T47D (cell line): ENCODE data around the gene CACNA1I.

Source experiments
- DNase-seq, 2 experiments: peaks; one replicate each; pipeline versions ENCODE4 v3.0.0 to v3.0.0-alpha.2; 2011 to 2012; ENCODE audit warnings: low read depth in 1 of 2, low spot score in 1 of 2
- JUND ChIP-seq: IDR thresholded peaks from 2 replicates; pipeline ENCODE4 v1.6.1; 2012; ENCODE audit warnings: low read depth
- in situ Hi-C: cut with HindIII; loops from 2 replicates; pipeline ENCODE4 v1.10.0; 2016; ENCODE audit warnings: low sequenced_read_pairs, low pct_unique_long_range_greater_than_20kb

CACNA1I gene

GRCh38 chr22:39718921-39719475, 148.4 kb downstream of the CACNA1I start:
- TF ChIP-seq JUND = no peak
- in situ Hi-C loops = no loop called here
- DNase-seq = no peak

- in situ Hi-C loops = no loop called here
- peak in 1 of 2 experiments; percentile 8 for DNase-seq
- TF ChIP-seq JUND = no peak
Measured at GRCh38 chr22:39719559-39720450, 149.3 kb downstream of the CACNA1I start.

- DNase-seq = no peak
- in situ Hi-C loops = no loop called here
- TF ChIP-seq JUND = no peak
Measured at GRCh38 chr22:39721206-39722031, 150.9 kb downstream of the CACNA1I start.

- TF ChIP-seq JUND = no peak
- in situ Hi-C loops = no loop called here
- DNase-seq = no peak
Measured at GRCh38 chr22:39722032-39722325, 151.4 kb downstream of the CACNA1I start.

GRCh38 chr22:39722501-39722900, 151.9 kb downstream of the CACNA1I start:
- DNase-seq = no peak
- no peak for TF ChIP-seq JUND
- in situ Hi-C loops = no loop called here

GRCh38 chr22:39723463-39723862, 152.9 kb downstream of the CACNA1I start:
- DNase-seq = no peak
- in situ Hi-C loops = no loop called here
- TF ChIP-seq JUND = no peak

GRCh38 chr22:39723899-39724351, 153.4 kb downstream of the CACNA1I start:
- TF ChIP-seq JUND = no peak
- in situ Hi-C loops = no loop called here
- no peak for DNase-seq

GRCh38 chr22:39724390-39724789, 153.8 kb downstream of the CACNA1I start:
- DNase-seq = peak in 1 of 2 experiments; percentile 62

GRCh38 chr22:39724857-39725256, 154.3 kb downstream of the CACNA1I start:
- no peak for TF ChIP-seq JUND
- no peak for DNase-seq
- in situ Hi-C loops = no loop called here

More at GRCh38 chr22:39724390-39724789, 153.8 kb downstream of the CACNA1I start:
- in situ Hi-C loops = no loop called here
- TF ChIP-seq JUND = no peak

- no peak for DNase-seq
- in situ Hi-C loops = no loop called here
- TF ChIP-seq JUND = no peak
Measured at GRCh38 chr22:39725351-39726035, 154.9 kb downstream of the CACNA1I start.

GRCh38 chr22:39727541-39727940, 157.0 kb downstream of the CACNA1I start:
- TF ChIP-seq JUND = no peak
- DNase-seq = no peak
- in situ Hi-C loops = no loop called here

GRCh38 chr22:39728236-39728860, 157.8 kb downstream of the CACNA1I start:
- in situ Hi-C loops = no loop called here
- no peak for DNase-seq
- no peak for TF ChIP-seq JUND
